Occipital lobe (tissue), 2 donors: ENCODE data around the gene AVL9. TPM values are rescaled to one million over a fixed set of nuclear protein-coding genes. Genes with fewer than 3 reads are reported as not detected.
"Not testable (repeated sequence)": the region's sequence is repeated elsewhere in the genome, so short reads cannot be mapped to it uniquely, and the experiment has no call there.

Experiments
- DNase-seq: peaks from one replicate; lab custom pipeline; 2025; lab: John Stamatoyannopoulos, UW
- total RNA-seq: library from RNA; depleted of rRNA; stranded (reverse); fragments of >200 nt; gene quantifications from one replicate; pipeline ENCODE4 v1.2.3, GENCODE V29; 2014

Gene AVL9
- total RNA-seq, 1 donor from 2014 or later: 87.3 TPM

DNA sequence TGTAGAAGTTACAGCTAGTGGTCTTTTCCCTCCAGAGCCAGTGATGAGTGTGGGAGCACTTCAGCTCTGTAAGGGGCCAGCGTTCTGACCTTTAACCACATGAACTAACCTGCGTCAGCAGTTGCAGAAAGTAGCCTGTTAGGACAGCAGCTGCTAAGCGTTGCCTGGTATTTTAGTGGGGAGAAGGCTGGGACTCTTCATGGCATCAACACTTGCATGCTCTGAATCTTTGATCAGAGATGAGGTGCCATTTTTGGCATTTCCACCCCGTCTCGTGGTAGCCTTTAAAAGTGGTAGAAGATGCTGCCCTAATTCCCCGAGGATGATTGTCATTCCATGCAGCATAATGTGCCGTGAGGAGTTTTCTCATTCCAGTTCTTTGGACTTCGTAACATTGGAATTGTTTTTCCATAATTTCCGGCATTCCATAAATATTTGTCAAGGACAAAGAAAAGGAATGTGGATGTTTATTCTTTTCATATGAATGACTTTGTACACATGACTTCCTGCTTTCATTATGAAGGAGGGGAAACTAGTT lies 92.2 kb downstream of the AVL9 start:
- no peak for DNase-seq

GRCh38 chr7:32588657-32589056 lies 93.4 kb downstream of the AVL9 start:
- no peak for DNase-seq

DNA sequence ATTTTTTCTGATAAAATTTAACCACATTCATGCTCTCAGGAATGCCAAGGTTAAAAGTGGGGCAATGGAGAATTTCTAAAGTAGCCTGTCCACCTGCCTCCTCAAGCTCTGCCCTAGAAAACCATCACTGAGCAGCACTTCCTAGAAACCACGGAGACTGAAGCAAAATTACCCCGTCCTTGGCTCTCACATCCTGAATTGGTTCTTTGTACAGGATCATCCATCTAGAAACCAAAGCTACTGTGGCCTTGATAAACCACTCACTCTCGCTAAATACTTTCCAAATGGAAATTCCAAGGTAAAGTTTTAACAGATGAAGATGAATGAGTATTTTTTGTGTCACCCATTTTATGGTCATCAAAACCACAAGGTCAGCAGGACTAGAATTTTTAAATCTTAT lies 96.6 kb downstream of the AVL9 start:
- DNase-seq: no peak

DNA sequence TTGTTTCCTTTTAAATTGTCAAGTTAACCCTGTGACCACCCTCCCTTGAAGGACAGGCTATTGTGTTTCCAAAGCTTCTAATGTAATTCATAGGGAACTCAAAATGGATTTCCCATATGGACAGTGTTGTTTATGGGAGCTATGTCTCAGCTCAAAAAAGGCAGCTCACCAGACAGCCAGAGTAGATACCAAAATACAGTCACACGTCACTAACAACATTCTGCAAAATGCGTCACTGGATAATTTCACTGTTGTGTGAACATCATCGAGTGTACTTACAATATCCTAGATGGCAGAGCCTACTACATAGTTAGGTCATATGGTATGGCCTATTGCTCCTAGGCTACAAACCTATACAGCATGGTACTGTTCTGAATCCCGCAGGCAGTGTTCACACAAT lies 97.4 kb downstream of the AVL9 start:
- DNase-seq: no peak

DNA sequence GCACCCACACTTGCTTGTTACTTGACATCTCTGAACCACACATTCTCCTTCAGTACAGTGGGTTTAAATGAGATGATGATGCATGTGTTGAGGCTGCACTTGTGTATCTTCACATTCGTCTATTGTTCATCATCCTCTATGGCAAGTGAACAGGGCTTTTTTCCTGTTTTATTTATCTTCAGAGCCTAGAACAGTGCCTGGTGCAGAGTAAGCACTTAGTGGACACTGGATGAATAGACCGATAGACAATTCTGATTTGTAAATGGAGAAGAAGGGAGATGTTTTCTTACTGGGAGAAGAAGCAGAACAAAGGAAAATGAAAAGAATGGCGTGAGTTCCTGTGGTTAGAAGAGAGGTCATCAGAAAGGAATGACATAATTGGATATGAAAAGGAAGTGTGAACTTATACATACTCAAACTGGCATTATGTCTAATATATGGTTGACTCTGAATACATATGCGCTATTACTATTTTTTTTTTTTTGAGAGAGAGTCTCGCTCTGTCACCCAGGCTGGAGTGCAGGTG lies 99.7 kb downstream of the AVL9 start:
- DNase-seq: no peak

DNA sequence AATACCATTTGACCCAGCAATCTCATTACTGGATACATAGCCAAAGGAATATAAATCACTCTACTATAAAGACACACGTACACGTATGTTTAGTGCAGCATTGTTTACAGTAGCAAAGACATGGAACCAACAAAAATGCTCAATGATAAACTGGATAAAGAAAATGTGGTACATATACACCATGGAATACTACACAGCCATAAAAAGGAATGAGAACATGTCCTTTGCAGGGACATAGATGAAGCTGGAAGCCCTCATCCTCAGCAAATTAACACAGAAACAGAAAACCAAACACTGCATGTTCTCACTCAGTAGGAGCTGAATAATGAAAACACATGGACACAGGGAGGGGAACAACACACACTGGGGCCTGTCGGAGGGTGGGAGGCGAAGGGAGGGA lies 105.9 kb downstream of the AVL9 start:
- not testable (repeated sequence) for DNase-seq

GRCh38 chr7:32602470-32602869 lies 107.2 kb downstream of the AVL9 start:
- no peak for DNase-seq

DNA sequence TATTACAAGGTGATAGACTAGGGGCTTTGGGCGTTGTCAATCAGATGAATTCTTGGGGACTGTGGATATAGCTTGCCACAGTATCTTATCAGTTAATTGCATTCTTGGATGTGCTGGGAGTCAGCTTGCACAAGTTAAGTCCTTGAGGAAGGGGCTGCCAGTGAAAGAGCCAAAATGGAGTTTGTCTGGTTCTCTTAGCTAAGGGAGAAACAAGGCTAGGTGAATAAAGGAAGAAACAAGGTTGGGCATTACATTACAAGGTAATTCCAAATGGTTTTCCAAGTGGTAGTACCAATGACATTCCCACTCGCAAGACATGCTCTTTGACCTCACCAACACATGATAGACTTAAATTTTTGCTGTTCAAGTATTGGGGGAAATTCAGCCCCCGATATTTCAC lies 108.2 kb downstream of the AVL9 start:
- DNase-seq: not testable (repeated sequence)

DNA sequence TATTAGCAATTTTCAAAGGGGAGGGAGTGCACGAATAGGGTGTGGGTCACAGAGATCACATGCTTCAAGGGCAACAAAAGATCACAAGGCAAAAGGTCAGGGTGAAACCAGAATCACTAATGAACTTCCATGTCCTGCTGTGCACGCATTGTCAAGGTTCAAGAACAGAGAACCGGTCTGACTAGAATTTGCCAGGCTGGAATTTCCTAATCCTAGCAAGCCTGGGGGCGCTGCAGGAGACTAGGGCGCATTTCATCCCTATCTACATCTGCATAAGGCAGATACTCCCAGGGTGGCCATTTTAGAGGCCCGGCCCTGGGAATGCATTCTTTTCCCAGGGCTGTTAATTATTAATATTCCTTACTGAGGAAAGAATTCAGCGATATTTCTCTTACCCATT lies 108.8 kb downstream of the AVL9 start:
- not testable (repeated sequence) for DNase-seq

DNA sequence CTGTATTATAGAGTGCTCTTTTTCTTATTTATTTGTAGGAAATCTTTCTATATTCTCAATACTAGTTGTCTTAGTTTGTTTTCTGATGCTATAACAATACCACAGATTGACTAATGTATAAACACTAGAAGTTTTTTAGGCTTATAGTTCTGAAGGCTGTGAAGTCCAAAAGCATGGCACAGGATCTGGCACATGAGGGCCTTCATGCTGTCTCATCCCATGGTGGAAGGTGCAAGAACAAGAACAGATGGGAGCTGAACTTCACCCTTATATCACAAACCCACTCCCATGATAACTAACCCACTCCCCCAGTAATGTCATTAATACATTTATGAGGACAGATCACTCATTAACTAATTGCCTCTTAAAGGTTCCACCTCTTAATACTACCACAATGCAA lies 109.7 kb downstream of the AVL9 start:
- no peak for DNase-seq

- no peak for DNase-seq
Measured at GRCh38 chr7:32609463-32609862, 114.2 kb downstream of the AVL9 start.

DNA sequence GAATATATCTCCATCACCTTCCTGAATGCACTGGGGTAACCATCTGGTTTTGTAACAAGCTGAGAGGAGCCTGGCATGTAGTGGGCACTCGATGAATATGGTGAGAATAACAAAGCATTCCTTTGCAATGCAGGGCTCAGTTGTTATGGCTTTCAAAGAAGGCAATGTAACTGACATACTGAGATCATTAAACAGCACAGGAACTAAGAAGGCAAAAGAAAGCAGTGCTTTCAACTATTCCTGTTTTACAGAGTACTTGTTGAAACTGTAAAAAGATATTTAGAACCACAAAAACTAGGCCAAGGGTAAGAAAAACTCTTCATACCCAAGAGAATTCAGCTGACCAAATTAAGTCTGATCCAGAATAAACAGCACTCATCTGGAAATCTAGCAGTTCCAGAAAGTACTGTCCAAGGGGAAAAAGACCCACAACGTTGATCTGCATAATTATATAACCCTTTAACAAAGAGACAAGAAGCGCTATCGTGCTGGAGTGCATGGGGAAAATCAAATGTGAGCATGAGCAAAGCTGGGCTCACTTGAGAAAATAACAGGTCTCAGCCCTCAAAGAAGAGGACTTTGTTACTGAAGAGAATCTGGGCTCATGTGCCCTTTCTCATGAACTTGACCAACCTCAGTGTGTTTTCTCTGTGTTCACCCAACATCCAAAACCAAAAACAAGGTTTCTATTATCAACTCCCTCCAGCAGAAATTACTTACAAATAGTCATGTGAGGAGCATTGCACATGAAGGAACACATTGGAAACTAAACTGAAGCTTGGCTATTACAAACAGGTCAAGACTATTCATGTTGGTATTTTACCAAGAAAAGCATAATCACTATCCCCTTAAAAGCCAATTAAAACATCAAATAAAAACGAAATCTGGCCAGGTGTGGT lies 116.2 kb downstream of the AVL9 start:
- no peak for DNase-seq

DNA sequence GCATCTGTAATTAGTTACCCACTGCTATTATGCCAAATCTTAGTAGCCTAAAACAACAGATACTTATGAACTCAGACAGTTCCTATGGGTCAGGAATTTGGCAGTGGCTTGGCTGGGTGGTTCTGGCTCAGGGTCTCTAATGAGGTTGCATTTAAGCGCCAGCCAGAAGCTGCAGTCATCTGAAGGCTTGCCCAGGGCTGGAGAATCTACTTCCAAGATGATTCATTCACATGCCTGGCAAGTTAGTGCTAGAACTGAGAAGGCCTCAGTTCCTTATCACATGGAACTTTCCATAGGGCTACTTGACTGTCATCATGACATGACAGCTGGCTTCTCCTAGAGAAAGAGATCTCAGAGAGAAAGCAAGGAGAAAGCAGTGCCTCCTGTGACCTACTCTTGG lies 121.3 kb downstream of the AVL9 start:
- peak; percentile 27 for DNase-seq

DNA sequence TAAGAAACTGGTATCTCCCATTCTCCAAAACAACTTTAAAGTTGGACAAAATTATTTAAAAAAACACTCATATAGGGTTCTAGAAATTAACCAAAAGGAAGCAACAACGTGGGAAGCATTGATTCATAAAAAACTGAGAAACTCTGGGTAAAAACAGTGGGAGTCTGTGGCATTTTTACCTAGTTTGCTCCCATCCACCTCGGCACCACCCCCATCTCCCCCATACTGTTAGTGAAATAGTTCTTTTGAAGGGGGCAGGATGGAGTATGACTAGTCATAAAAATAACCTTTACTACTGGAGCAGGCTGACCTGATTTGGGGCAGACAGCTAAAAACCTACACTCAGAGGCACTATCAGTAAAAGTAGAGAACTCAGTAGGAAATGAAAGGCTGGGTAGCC lies 123.2 kb downstream of the AVL9 start:
- DNase-seq: no peak

GRCh38 chr7:32618987-32619386 lies 123.7 kb downstream of the AVL9 start:
- DNase-seq: no peak

DNA sequence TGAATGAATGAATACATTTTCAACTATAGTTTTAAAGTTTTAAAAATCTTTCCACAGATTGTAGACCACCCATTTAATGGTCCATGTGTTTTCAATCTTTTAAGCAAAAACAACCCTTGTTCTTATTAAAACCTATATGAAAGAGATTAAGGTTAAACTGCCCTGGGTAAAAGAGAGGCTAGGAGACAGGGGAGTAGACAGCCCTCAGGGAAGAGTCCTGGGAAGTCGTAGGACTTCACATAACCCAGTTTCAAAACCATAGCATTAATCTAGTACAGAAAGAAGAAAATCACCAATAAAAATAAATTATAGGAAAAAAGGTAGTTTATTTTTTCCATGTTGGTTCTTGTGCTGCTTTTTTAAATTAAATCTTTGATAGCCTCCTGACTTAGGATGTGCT lies 124.1 kb downstream of the AVL9 start:
- not testable (repeated sequence) for DNase-seq

DNA sequence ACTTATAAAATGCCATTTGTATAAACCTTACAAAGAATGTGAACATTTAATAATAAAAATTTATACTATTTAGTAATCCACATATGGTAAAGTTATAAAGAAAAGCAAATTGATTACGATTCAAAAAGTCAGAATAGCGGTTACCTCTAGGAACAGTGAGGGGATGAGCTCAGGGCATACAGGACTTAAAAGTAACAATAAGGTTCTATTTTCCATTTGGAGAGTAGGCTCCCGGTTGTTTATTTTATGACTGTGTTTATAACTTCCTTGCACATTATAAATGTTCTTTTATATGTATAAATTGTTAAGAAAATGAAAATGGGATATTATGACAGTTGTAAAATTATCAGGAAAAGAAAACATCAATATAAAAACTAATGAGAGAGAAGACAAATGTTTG lies 135.7 kb downstream of the AVL9 start:
- DNase-seq: no peak

- DNase-seq: not testable (repeated sequence)
Measured at GRCh38 chr7:32631590-32632497, 136.6 kb downstream of the AVL9 start.

DNA sequence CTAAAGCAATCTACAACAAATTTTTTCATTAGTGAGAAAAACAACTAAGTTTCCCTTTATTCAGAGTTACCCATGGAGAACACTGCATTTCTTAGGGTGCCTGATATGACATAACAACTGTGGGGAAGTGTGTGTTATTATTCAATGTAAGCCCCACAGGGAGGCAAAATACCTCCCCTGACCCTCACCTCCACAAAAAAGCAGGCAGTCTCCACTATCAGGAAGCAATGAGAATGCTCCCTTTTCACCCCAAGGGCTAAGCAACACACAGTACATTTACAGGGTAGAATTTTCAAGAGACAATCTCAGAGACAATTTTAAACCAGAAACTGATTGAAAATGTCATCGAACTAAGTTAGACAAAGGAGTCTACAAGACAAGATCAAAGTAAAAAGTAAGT lies 138.2 kb downstream of the AVL9 start:
- not testable (repeated sequence) for DNase-seq

- DNase-seq: not testable (repeated sequence)
Measured at GRCh38 chr7:32634798-32635393, 139.6 kb downstream of the AVL9 start.

- DNase-seq: not testable (repeated sequence)
Measured at GRCh38 chr7:32636725-32637462, 141.6 kb downstream of the AVL9 start.
